ENCODE results near the gene S100PBP. TPM values are rescaled to one million over a fixed set of nuclear protein-coding genes. Genes with fewer than 3 reads are reported as not detected.

Gene S100PBP
- total RNA-seq, result 15.7 TPM
- long read RNA-seq, full-length matches to known transcripts, result 6 of 18 reads
- long read RNA-seq, partial matches to known transcripts, result 2 of 18 reads
- long read RNA-seq, other reads (novel, unspliced or antisense), result 10 of 18 reads

- peak; percentile 97 for ATAC-seq
- intact Hi-C loops (cut with micrococcal nuclease), result no loop called here
- peak; percentile 100 for DNase-seq
Observed at GRCh38 chr1:32817159-32817814, at the start of gene S100PBP, which contains the start of gene YARS1. Gene S100PBP, plus strand, starts transcription at chr1:32817653. Its CDS starts 8,447 bp downstream, at chr1:32826100. Gene YARS1, minus strand, starts transcription at chr1:32817358. Its CDS starts 114 bp downstream, at chr1:32817244.

GRCh38 chr1:32768110-32768850, 49.2 kb upstream of the S100PBP start:
- peak; percentile 15 for DNase-seq
- intact Hi-C loops (cut with micrococcal nuclease), result no loop called here
- no peak for ATAC-seq

- ATAC-seq (no peak), DNase-seq (peak; percentile 24)
- intact Hi-C loops (cut with micrococcal nuclease), result loop anchor here (5.0 to 10.0 kb wide), 2 partner anchors 57 to 245 kb away; no protein-coding TSS in a partner anchor
Observed at GRCh38 chr1:32769524-32770220, 47.8 kb upstream of the S100PBP start.

- ATAC-seq, result no peak
- intact Hi-C loops (cut with micrococcal nuclease), result loop anchor here (5.0 to 10.0 kb wide), 2 partner anchors 58 to 245 kb away; no protein-coding TSS in a partner anchor
- no peak for DNase-seq
Observed at GRCh38 chr1:32770221-32770731, 47.2 kb upstream of the S100PBP start.

GRCh38 chr1:32770741-32771548, 46.5 kb upstream of the S100PBP start:
- intact Hi-C loops (cut with micrococcal nuclease), result loop anchor here (5.0 to 10.0 kb wide), 2 partner anchors 59 to 246 kb away; no protein-coding TSS in a partner anchor
- ATAC-seq (no peak), DNase-seq (peak; percentile 23)

GRCh38 chr1:32771561-32772280, 45.7 kb upstream of the S100PBP start:
- ATAC-seq (no peak), DNase-seq (peak; percentile 29)
- intact Hi-C loops (cut with micrococcal nuclease), result loop anchor here (5.0 to 10.0 kb wide), 2 partner anchors 59 to 247 kb away; no protein-coding TSS in a partner anchor

- DNase-seq, result no peak
- ATAC-seq, result no peak
- intact Hi-C loops (cut with micrococcal nuclease), result loop anchor here (5.0 to 10.0 kb wide), 2 partner anchors 60 to 248 kb away; no protein-coding TSS in a partner anchor
Observed at GRCh38 chr1:32772281-32773017, 45.0 kb upstream of the S100PBP start.

GRCh38 chr1:32773018-32773763, 44.3 kb upstream of the S100PBP start:
- intact Hi-C loops (cut with micrococcal nuclease), result loop anchor here (5.0 to 10.0 kb wide), 2 partner anchors 61 to 248 kb away; no protein-coding TSS in a partner anchor
- ATAC-seq, result peak; percentile 89
- peak; percentile 90 for DNase-seq

- intact Hi-C loops (cut with micrococcal nuclease), result loop anchor here (5.0 to 10.0 kb wide), 2 partner anchors 62 to 249 kb away; no protein-coding TSS in a partner anchor
- DNase-seq, result peak; percentile 11
Observed at GRCh38 chr1:32773764-32774463, 43.5 kb upstream of the S100PBP start.

GRCh38 chr1:32774464-32774808, 43.0 kb upstream of the S100PBP start:
- intact Hi-C loops (cut with micrococcal nuclease), result loop anchor here (5.0 to 10.0 kb wide), 2 partner anchors 62 to 250 kb away; no protein-coding TSS in a partner anchor
- ATAC-seq, result no peak
- peak; percentile 3 for DNase-seq

More at GRCh38 chr1:32773764-32774463, 43.5 kb upstream of the S100PBP start:
- ATAC-seq, result no peak

- DNase-seq, result peak; percentile 8
- intact Hi-C loops (cut with micrococcal nuclease), result loop anchor here (5.0 to 10.0 kb wide), 2 partner anchors 63 to 250 kb away; no protein-coding TSS in a partner anchor
- no peak for ATAC-seq
Observed at GRCh38 chr1:32774950-32775634, 42.4 kb upstream of the S100PBP start.

- no peak for DNase-seq
- no peak for ATAC-seq
- intact Hi-C loops (cut with micrococcal nuclease), result loop anchor here (10.0 kb wide), 1 partner anchor 251 kb away; no protein-coding TSS in a partner anchor
Observed at GRCh38 chr1:32775640-32776337, 41.7 kb upstream of the S100PBP start.

- intact Hi-C loops (cut with micrococcal nuclease), result loop anchor here (10.0 kb wide), 1 partner anchor 254 kb away; no protein-coding TSS in a partner anchor
- DNase-seq (no peak), ATAC-seq (no peak)
Observed at GRCh38 chr1:32779242-32779641, 38.2 kb upstream of the S100PBP start.

- intact Hi-C loops (cut with micrococcal nuclease), result no loop called here
- DNase-seq, result no peak
- no peak for ATAC-seq
Observed at GRCh38 chr1:32780005-32780404, 37.4 kb upstream of the S100PBP start.
